ENCODE measurements around the gene ABCA4. TPM values are rescaled to one million over a fixed set of nuclear protein-coding genes. Genes with fewer than 3 reads are reported as not detected.

The ABCA4 gene
- total RNA-seq, 1 experiment from 2014 or later = 0.09 TPM

DNA sequence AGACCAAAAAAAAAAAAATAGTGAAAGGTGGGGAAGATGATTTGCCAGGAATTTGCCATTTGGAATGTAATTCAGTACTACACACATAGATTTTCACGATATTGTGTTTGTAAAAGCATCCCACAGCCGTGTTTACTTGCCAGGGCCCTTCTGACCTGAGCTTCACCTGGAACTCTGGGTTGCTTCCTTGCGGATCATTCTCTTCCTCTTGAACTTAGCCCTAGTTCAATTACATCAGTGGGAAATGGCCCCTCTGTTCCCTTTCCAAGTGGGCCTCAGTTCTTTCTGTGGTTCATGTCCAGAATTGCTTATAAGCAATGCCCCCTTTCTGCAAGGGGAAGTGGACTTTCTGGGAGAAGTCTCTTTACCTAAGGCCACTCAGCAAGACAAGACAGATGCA lies 41.0 kb downstream of the ABCA4 start (continued):
- TF ChIP-seq, protein P1, sequence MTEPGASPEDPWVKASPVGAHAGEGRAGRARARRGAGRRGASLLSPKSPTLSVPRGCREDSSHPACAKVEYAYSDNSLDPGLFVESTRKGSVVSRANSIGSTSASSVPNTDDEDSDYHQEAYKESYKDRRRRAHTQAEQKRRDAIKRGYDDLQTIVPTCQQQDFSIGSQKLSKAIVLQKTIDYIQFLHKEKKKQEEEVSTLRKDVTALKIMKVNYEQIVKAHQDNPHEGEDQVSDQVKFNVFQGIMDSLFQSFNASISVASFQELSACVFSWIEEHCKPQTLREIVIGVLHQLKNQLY (CRISPR knock-in tag; IDR thresholded peaks at IDR 0.05) = no peak
- TF ChIP-seq ESRRA (CRISPR knock-in tag; IDR thresholded peaks at IDR 0.05; ENCODE audit: borderline replicate concordance) = no peak

DNA sequence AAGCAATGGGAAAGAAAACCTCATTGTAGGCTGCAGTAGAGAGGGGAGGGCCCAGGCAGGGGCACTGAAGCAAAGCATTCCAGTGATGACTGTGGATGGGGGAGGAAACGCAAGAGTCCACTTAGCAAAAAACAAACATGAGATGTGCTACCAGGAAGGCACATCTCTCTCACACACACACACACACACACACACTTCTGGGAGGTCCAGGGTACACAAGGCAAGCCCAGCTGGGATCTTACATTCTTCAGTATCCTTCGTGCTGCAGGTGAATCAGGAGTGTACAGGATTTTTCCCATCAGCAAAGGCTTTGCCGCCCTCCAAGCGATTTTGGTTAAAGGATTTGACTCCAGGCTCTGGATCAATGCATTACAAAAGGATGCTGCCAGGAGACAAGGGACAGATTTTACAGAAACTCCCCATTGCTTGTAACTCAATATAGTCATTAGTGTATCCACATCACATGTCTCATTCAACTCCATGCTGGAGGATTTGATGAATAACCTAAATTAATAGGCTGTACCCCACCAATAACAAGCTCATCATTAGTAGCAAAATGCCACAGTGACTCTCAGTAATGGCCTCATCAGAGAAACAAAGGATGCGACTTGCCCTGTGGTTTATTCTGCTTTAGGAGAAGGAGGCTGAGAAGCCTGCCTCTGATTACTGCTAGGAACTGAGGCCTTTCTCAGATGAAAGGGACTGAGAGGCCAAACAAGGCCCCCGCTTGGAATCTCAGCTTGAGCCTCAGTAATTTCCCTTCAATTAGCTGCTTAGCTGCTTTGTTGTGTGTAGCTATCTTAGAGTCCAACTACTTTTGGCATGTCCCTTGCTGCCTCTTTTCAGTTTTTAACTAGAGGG lies 41.6 kb downstream of the ABCA4 start:
- no peak overlapping the region for H3K27ac Mint-ChIP-seq
- no peak for DNase-seq (ENCODE audit: low spot score)
- H3K27me3 Mint-ChIP-seq (ENCODE audit: low read depth) = peaks cover 9% of the 10 kb centered on the region
- no peaks in the 10 kb centered on the region for H3K9me3 Mint-ChIP-seq
- no peaks in the 10 kb centered on the region for H3K36me3 Mint-ChIP-seq
- ChIA-PET POLR2A (no interaction called here), CTCF (interaction anchor here (1.3 to 1.9 kb wide), 4 partner anchors 17 to 257 kb away, joined by 3 to 5 read pairs (median 4); no protein-coding TSS in a partner anchor)
- H3K4me3 Mint-ChIP-seq = no peak overlapping the region
- TF ChIP-seq IRF2 (CRISPR knock-in tag; IDR thresholded peaks at IDR 0.05; ENCODE audit: borderline replicate concordance, low read depth) = no peak
- TF ChIP-seq, protein P2, sequence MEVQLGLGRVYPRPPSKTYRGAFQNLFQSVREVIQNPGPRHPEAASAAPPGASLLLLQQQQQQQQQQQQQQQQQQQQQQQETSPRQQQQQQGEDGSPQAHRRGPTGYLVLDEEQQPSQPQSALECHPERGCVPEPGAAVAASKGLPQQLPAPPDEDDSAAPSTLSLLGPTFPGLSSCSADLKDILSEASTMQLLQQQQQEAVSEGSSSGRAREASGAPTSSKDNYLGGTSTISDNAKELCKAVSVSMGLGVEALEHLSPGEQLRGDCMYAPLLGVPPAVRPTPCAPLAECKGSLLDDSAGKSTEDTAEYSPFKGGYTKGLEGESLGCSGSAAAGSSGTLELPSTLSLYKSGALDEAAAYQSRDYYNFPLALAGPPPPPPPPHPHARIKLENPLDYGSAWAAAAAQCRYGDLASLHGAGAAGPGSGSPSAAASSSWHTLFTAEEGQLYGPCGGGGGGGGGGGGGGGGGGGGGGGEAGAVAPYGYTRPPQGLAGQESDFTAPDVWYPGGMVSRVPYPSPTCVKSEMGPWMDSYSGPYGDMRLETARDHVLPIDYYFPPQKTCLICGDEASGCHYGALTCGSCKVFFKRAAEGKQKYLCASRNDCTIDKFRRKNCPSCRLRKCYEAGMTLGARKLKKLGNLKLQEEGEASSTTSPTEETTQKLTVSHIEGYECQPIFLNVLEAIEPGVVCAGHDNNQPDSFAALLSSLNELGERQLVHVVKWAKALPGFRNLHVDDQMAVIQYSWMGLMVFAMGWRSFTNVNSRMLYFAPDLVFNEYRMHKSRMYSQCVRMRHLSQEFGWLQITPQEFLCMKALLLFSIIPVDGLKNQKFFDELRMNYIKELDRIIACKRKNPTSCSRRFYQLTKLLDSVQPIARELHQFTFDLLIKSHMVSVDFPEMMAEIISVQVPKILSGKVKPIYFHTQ (CRISPR knock-in tag; IDR thresholded peaks at IDR 0.05) = no peak
- no peak for TF ChIP-seq ATF1 (CRISPR knock-in tag; IDR thresholded peaks at IDR 0.05)
- peaks cover 6% of the 10 kb centered on the region; the same call in 1 of the 2 replicates for H3K4me1 Mint-ChIP-seq
- ATAC-seq = no peak; the same call in 1 of the 2 replicates

DNA sequence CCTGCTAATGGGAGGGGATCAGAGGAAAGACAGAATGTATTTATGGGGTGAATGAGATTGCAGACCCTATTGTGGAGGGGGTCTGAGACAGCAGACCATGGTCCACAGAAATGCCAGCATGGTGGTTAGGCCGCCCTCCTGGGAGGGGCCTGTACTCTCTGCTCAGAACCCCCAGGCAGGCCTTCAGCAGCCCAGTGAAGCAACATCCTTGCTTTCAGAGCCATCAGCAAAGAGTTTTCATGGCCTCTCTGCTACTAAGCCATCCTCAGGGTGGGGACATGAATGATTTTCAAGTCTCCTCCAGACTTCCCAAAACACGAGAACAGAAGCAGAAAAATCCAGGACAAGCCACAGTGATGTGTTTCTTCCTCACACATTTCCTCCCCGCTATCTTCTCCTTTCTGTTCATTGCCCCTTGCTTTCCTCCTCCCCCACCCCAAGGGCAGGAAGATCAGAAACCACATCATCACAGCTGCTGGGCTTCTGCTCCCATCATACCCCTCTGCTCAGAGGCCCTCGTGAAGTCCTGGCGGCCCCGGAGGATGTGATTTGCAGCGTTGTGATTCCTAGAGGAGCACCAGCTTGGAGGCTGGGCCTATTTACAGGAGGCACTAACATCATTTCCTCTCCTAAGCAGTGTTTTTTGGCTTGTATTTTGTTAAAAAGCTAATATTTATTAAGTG lies 48.0 kb downstream of the ABCA4 start:
- POLR2A ChIA-PET = no interaction called here

DNA sequence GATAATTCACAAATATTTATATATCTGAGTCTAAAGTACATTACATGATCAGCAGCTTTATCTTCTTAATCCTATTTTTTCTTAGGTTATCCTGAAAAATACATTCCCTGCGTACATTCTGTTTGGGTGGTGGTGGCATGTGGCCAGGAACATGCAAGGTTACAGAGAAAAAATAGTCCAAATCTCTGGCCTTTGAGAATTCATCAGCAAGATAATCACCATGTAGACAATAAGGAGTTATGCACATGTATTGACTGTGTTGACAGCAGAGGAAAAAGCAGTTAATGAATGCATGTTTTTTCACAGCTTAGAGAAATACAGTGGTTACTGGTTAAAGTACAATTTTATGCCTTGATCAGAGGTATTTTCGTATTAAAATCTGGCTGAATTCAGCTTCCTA lies 49.0 kb downstream of the ABCA4 start:
- Mint-ChIP-seq H3K27ac (no peak overlapping the region), H3K27me3 (ENCODE audit: low read depth) (peaks cover 81% of the 10 kb centered on the region), H3K4me3 (no peak overlapping the region), H3K9me3 (no peaks in the 10 kb centered on the region), H3K4me1 (peaks cover 11% of the 10 kb centered on the region), H3K36me3 (no peaks in the 10 kb centered on the region)
- ATAC-seq (no peak), DNase-seq (ENCODE audit: low spot score) (no peak)
- ChIA-PET CTCF (no interaction called here), POLR2A (no interaction called here)
- TF ChIP-seq, protein P3, sequence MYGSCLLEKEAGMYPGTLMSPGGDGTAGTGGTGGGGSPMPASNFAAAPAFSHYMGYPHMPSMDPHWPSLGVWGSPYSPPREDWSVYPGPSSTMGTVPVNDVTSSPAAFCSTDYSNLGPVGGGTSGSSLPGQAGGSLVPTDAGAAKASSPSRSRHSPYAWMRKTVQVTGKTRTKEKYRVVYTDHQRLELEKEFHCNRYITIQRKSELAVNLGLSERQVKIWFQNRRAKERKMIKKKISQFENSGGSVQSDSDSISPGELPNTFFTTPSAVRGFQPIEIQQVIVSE (CRISPR knock-in tag; IDR thresholded peaks at IDR 0.05; ENCODE audit: borderline replicate concordance) = no peak
- TF ChIP-seq, protein P1 (CRISPR knock-in tag; IDR thresholded peaks at IDR 0.05) = no peak
- TF ChIP-seq GRHL2 (CRISPR knock-in tag; IDR thresholded peaks at IDR 0.05; ENCODE audit: insufficient replicate concordance, severe bottlenecking) (no peak), ZNF219 (CRISPR knock-in tag; IDR thresholded peaks at IDR 0.05; ENCODE audit: borderline replicate concordance) (no peak), ETV6 (CRISPR knock-in tag; IDR thresholded peaks at IDR 0.05) (no peak), SP1 (CRISPR knock-in tag; conservative IDR thresholded peaks at IDR 0.05) (no peak), ZBTB21 (CRISPR knock-in tag; IDR thresholded peaks at IDR 0.05; ENCODE audit: borderline replicate concordance) (no peak)
- TF ChIP-seq, protein P4, sequence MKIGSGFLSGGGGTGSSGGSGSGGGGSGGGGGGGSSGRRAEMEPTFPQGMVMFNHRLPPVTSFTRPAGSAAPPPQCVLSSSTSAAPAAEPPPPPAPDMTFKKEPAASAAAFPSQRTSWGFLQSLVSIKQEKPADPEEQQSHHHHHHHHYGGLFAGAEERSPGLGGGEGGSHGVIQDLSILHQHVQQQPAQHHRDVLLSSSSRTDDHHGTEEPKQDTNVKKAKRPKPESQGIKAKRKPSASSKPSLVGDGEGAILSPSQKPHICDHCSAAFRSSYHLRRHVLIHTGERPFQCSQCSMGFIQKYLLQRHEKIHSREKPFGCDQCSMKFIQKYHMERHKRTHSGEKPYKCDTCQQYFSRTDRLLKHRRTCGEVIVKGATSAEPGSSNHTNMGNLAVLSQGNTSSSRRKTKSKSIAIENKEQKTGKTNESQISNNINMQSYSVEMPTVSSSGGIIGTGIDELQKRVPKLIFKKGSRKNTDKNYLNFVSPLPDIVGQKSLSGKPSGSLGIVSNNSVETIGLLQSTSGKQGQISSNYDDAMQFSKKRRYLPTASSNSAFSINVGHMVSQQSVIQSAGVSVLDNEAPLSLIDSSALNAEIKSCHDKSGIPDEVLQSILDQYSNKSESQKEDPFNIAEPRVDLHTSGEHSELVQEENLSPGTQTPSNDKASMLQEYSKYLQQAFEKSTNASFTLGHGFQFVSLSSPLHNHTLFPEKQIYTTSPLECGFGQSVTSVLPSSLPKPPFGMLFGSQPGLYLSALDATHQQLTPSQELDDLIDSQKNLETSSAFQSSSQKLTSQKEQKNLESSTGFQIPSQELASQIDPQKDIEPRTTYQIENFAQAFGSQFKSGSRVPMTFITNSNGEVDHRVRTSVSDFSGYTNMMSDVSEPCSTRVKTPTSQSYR (CRISPR knock-in tag; IDR thresholded peaks at IDR 0.05) = no peak

More for the DNA sequence above, 48.0 kb downstream of the ABCA4 start:
- ATAC-seq = no peak
- Mint-ChIP-seq H3K9me3 (no peaks in the 10 kb centered on the region), H3K4me1 (peaks cover 11% of the 10 kb centered on the region), H3K27me3 (ENCODE audit: low read depth) (peaks cover 71% of the 10 kb centered on the region), H3K4me3 (no peak overlapping the region), H3K36me3 (no peaks in the 10 kb centered on the region), H3K27ac (no peak overlapping the region)
- TF ChIP-seq, protein P4 (CRISPR knock-in tag; IDR thresholded peaks at IDR 0.05) = no peak
- TF ChIP-seq NR2C2 (CRISPR knock-in tag; IDR thresholded peaks at IDR 0.05) (no peak), NR1H2 (CRISPR knock-in tag; IDR thresholded peaks at IDR 0.05) (no peak), ZNF396 (CRISPR knock-in tag; IDR thresholded peaks at IDR 0.05; ENCODE audit: borderline replicate concordance) (no peak)
- CTCF ChIA-PET = interaction anchor here (1.1 kb wide), 2 partner anchors 10 to 27 kb away, joined by 3 read pairs; no protein-coding TSS in a partner anchor
- no peak for DNase-seq (ENCODE audit: low spot score)

Measured in WTC11 (cell line).